ENCODE results near the gene SLC35D1. TPM values are rescaled to one million over a fixed set of nuclear protein-coding genes. Genes with fewer than 3 reads are reported as not detected.

The SLC35D1 gene
- total and polyA plus RNA-seq, 10 of the 15 experiments (the other 5 are each of a cell fraction or from before 2014, with no cell fraction given), result 2.9 to 12.4 (median 8.6) TPM

- TF ChIP-seq ZNF274 (IDR thresholded peaks at IDR 0.05; ENCODE audit: insufficient read depth, insufficient read length) (no peak), NBN (IDR thresholded peaks at IDR 0.05) (peak; percentile 67; the same call in 1 of the 2 replicates), EP300 (IDR thresholded peaks at IDR 0.05; ENCODE audit: borderline replicate concordance in 1 of 2, control insufficient read depth in 1 of 2, low read depth in 2 of 2, low read length in 2 of 2) (peak; percentile 80 to 84; a peak in 3 of 4 replicates), BACH1 (IDR thresholded peaks at IDR 0.05; ENCODE audit: borderline replicate concordance) (no peak), HCFC1 (IDR thresholded peaks at IDR 0.05; ENCODE audit: low read length) (no peak), RUNX3 (IDR thresholded peaks at IDR 0.05; ENCODE audit: low read length) (peak; percentile 71), SPI1 (IDR thresholded peaks at IDR 0.05; ENCODE audit: borderline replicate concordance, insufficient read depth, low read depth, low read length) (no peak), IKZF1 (conservative IDR thresholded peaks at IDR 0.05) (peak; percentile 60), ZBED1 (IDR thresholded peaks at IDR 0.05; ENCODE audit: borderline replicate concordance) (no peak), STAT3 (IDR thresholded peaks at IDR 0.05; ENCODE audit: low read depth, low read length) (no peak), CREM (IDR thresholded peaks at IDR 0.05; ENCODE audit: low read depth) (no peak), PBX3 (IDR thresholded peaks at IDR 0.05; ENCODE audit: insufficient replicate concordance, low read depth, low read length) (no peak), NFXL1 (IDR thresholded peaks at IDR 0.05; ENCODE audit: borderline replicate concordance) (no peak), ZSCAN29 (IDR thresholded peaks at IDR 0.05) (no peak), PML (IDR thresholded peaks at IDR 0.05; ENCODE audit: low read length) (no peak), CBFB (IDR thresholded peaks at IDR 0.05; ENCODE audit: low read depth) (no peak), POLR2AphosphoS2 (IDR thresholded peaks at IDR 0.05; ENCODE audit: low read depth, low read length) (no peak), RCOR1 (conservative IDR thresholded peaks at IDR 0.05; ENCODE audit: low read depth, low read length) (no peak), SREBF1 (IDR thresholded peaks at IDR 0.05; ENCODE audit: low read length) (no peak), NR2C1 (IDR thresholded peaks at IDR 0.05) (0 out of 2 replicates have a peak, but pooled peaks have one; percentile 42), ZNF384 (IDR thresholded peaks at IDR 0.05; ENCODE audit: borderline replicate concordance, low read depth, low read length) (peak; percentile 60; the same call in 1 of the 2 replicates), POLR2A (IDR thresholded peaks at IDR 0.05; ENCODE audit: low read depth, low read length) (no peak), KDM1A (IDR thresholded peaks at IDR 0.05; ENCODE audit: borderline replicate concordance) (no peak), BCL11A (IDR thresholded peaks at IDR 0.05; ENCODE audit: low read depth, low read length) (peak; percentile 68; the same call in 1 of the 2 replicates), IRF5 (IDR thresholded peaks at IDR 0.05; ENCODE audit: borderline replicate concordance) (no peak), MEF2A (IDR thresholded peaks at IDR 0.05; ENCODE audit: insufficient read depth, low read depth, low read length) (no peak)
- TF ChIP-seq, protein P1, sequence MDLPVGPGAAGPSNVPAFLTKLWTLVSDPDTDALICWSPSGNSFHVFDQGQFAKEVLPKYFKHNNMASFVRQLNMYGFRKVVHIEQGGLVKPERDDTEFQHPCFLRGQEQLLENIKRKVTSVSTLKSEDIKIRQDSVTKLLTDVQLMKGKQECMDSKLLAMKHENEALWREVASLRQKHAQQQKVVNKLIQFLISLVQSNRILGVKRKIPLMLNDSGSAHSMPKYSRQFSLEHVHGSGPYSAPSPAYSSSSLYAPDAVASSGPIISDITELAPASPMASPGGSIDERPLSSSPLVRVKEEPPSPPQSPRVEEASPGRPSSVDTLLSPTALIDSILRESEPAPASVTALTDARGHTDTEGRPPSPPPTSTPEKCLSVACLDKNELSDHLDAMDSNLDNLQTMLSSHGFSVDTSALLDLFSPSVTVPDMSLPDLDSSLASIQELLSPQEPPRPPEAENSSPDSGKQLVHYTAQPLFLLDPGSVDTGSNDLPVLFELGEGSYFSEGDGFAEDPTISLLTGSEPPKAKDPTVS (IDR thresholded peaks at IDR 0.05; ENCODE audit: low read depth, low read length), result no peak
- TF ChIP-seq, protein P2, sequence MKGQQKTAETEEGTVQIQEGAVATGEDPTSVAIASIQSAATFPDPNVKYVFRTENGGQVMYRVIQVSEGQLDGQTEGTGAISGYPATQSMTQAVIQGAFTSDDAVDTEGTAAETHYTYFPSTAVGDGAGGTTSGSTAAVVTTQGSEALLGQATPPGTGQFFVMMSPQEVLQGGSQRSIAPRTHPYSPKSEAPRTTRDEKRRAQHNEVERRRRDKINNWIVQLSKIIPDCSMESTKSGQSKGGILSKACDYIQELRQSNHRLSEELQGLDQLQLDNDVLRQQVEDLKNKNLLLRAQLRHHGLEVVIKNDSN (IDR thresholded peaks at IDR 0.05; ENCODE audit: borderline replicate concordance, extremely low read length, insufficient read depth, low read depth, low read length), result no peak
These were observed 69.5 kb downstream of the SLC35D1 start (continued) for GRCh38 chr1:66984491-66984890.
